GM19463 (cell line): ENCODE data around the gene TBL1X.
A peak's percentile ranks its signal among the peaks of the same experiment; 100 is the strongest.

Source experiments
- ATAC-seq: cut with Tn5 transposase; IDR thresholded peaks from one replicate; pipeline ENCODE4 v1.9.1; 2021; ENCODE audit warnings: mild to moderate bottlenecking, moderate library complexity; ENCODE audit not compliant: unreplicated experiment

The TBL1X gene

GRCh38 chrX:9657590-9658256, 192.9 kb downstream of the TBL1X start:
- no peak for ATAC-seq

- no peak for ATAC-seq
Observed at GRCh38 chrX:9658409-9658808, 193.6 kb downstream of the TBL1X start.

- no peak for ATAC-seq
Observed at GRCh38 chrX:9659571-9660195, 194.8 kb downstream of the TBL1X start.

- no peak for ATAC-seq
Observed at GRCh38 chrX:9662148-9662547, 197.3 kb downstream of the TBL1X start.

GRCh38 chrX:9663216-9663615, 198.4 kb downstream of the TBL1X start:
- no peak for ATAC-seq

GRCh38 chrX:9664224-9664623, 199.4 kb downstream of the TBL1X start:
- ATAC-seq: no peak

GRCh38 chrX:9665113-9665512, 200.3 kb downstream of the TBL1X start:
- no peak for ATAC-seq

- ATAC-seq: no peak
Observed at GRCh38 chrX:9668537-9668936, 203.7 kb downstream of the TBL1X start.

GRCh38 chrX:9670136-9670814, 205.4 kb downstream of the TBL1X start:
- no peak for ATAC-seq

- ATAC-seq: peak; percentile 54
Observed at GRCh38 chrX:9671998-9672397, 207.1 kb downstream of the TBL1X start.

- no peak for ATAC-seq
Observed at GRCh38 chrX:9676306-9676705, 211.4 kb downstream of the TBL1X start.

GRCh38 chrX:9676738-9677097, 211.9 kb downstream of the TBL1X start:
- no peak for ATAC-seq

- peak; percentile 96 for ATAC-seq
Observed at GRCh38 chrX:9677098-9677739, 212.4 kb downstream of the TBL1X start.

- ATAC-seq: no peak
Observed at GRCh38 chrX:9678215-9678965, 213.5 kb downstream of the TBL1X start.

- no peak for ATAC-seq
Observed at GRCh38 chrX:9681011-9681410, 216.2 kb downstream of the TBL1X start.

- no peak for ATAC-seq
Observed at GRCh38 chrX:9681422-9681821, 216.6 kb downstream of the TBL1X start.

- no peak for ATAC-seq
Observed at GRCh38 chrX:9682456-9682855, 217.6 kb downstream of the TBL1X start.

- no peak for ATAC-seq
Observed at GRCh38 chrX:9682861-9683260, 218.0 kb downstream of the TBL1X start.

- ATAC-seq: no peak
Observed at GRCh38 chrX:9683350-9683749, 218.5 kb downstream of the TBL1X start.

- ATAC-seq: no peak
Observed at GRCh38 chrX:9687899-9688298, 223.0 kb downstream of the TBL1X start.

GRCh38 chrX:9688833-9689232, 224.0 kb downstream of the TBL1X start:
- ATAC-seq: no peak
